ENCODE data around the gene TRIP10. TPM values are rescaled to one million over a fixed set of nuclear protein-coding genes. Genes with fewer than 3 reads are reported as not detected.

The TRIP10 gene
- total and polyA plus RNA-seq, 2 of the 13 experiments (the other 11 are each of a cell fraction or from before 2014, with no cell fraction given): 32.5 to 33.2 TPM

- TF ChIP-seq DRAP1 (CRISPR knock-in tag; IDR thresholded peaks at IDR 0.05) (peak; percentile 55), ZNF713 (CRISPR knock-in tag; IDR thresholded peaks at IDR 0.05) (no peak), CBFB (CRISPR knock-in tag; IDR thresholded peaks at IDR 0.05) (peak; percentile 63; the same call in 1 of the 2 replicates), PRDM10 (CRISPR knock-in tag; IDR thresholded peaks at IDR 0.05; ENCODE audit: low read depth) (peak; percentile 81), KDM1A (CRISPR knock-in tag; IDR thresholded peaks at IDR 0.05) (no peak), ZMYM2 (CRISPR knock-in tag; IDR thresholded peaks at IDR 0.05) (peak; percentile 72; the same call in 1 of the 2 replicates), TBX3 (IDR thresholded peaks at IDR 0.05; ENCODE audit: borderline replicate concordance) (peak; percentile 89), SMC3 (IDR thresholded peaks at IDR 0.05; ENCODE audit: low read length) (no peak; the same call in 1 of the 2 replicates), PHF8 (CRISPR knock-in tag; IDR thresholded peaks at IDR 0.05) (0 out of 2 replicates have a peak, but pooled peaks have one; percentile 39), ZNF33B (CRISPR knock-in tag; IDR thresholded peaks at IDR 0.05) (peak; percentile 76; the same call in 1 of the 2 replicates), ZNF563 (CRISPR knock-in tag; IDR thresholded peaks at IDR 0.05) (0 out of 2 replicates have a peak, but pooled peaks have one; percentile 33), ZFAT (CRISPR knock-in tag; conservative IDR thresholded peaks at IDR 0.05) (no peak), ZNF788 (CRISPR knock-in tag; IDR thresholded peaks at IDR 0.05; ENCODE audit: borderline replicate concordance) (peak; percentile 66; the same call in 1 of the 2 replicates), NFE2L1 (CRISPR knock-in tag; IDR thresholded peaks at IDR 0.05; ENCODE audit: borderline replicate concordance) (no peak), ZNF878 (CRISPR knock-in tag; IDR thresholded peaks at IDR 0.05) (no peak), ATF3 (CRISPR knock-in tag; IDR thresholded peaks at IDR 0.05) (no peak), ATM (IDR thresholded peaks at IDR 0.05; ENCODE audit: borderline replicate concordance) (no peak), BATF2 (CRISPR knock-in tag; IDR thresholded peaks at IDR 0.05) (no peak), KLF9 (CRISPR knock-in tag; IDR thresholded peaks at IDR 0.05; ENCODE audit: low read depth) (no peak), YY1 (IDR thresholded peaks at IDR 0.05; ENCODE audit: insufficient read depth, insufficient replicate concordance, low read depth, low read length) (no peak), ZNF30 (CRISPR knock-in tag; IDR thresholded peaks at IDR 0.05) (no peak), RFX3 (CRISPR knock-in tag; IDR thresholded peaks at IDR 0.05) (no peak), SNAPC5 (CRISPR knock-in tag; IDR thresholded peaks at IDR 0.05; ENCODE audit: borderline replicate concordance) (no peak), ZBTB37 (CRISPR knock-in tag; IDR thresholded peaks at IDR 0.05) (no peak)
Measured at GRCh38 chr19:6753178-6754031, 13.9 kb downstream of the TRIP10 start (continued).

Data from HepG2 (cell line).